Colonic mucosa (tissue), 4 donors: ENCODE results near the gene CAPS2. TPM values are rescaled to one million over a fixed set of nuclear protein-coding genes. Genes with fewer than 3 reads are reported as not detected.

ENCODE experiments used
- DNase-seq: peaks from one replicate; pipeline ENCODE4 v3.0.0-alpha.2; 2020
- H3K27ac ChIP-seq: fragments of 200-600 bp; one replicate; pipeline ENCODE4 v1.8.0; 2021
- H3K27me3 ChIP-seq: fragments of 200-600 bp; one replicate; pipeline ENCODE4 v1.8.0; 2021
- H3K36me3 ChIP-seq: fragments of 200-600 bp; one replicate; pipeline ENCODE4 v1.8.0; 2021
- H3K4me1 ChIP-seq: fragments of 200-600 bp; one replicate; pipeline ENCODE4 v1.8.0; 2021; ENCODE audit warnings: mild to moderate bottlenecking
- H3K4me3 ChIP-seq: fragments of 200-600 bp; one replicate; pipeline ENCODE4 v1.8.0; 2021
- H3K9ac ChIP-seq, 2 donors: one replicate each; pipeline ENCODE4 v1.7.0; 2013; ENCODE audit warnings: control low read depth in 2 of 2, low read depth in 2 of 2, low read length in 2 of 2
- H3K9me3 ChIP-seq: fragments of 200-600 bp; one replicate; pipeline ENCODE4 v1.8.0; 2021
- CTCF ChIP-seq: fragments of 200-600 bp; IDR thresholded peaks from one replicate; pipeline ENCODE4 v1.8.0; 2022; ENCODE audit warnings: antibody characterized with exemption, mild to moderate bottlenecking
- intact Hi-C: fragments of 100-400 bp; cut with DNase I; formaldehyde crosslinking; loops from one replicate; pipeline ENCODE4 v1.14.1; 2022
- total RNA-seq, 2 donors: library from RNA; stranded (reverse); fragmentation: NEBNext Ultra II Directional in 1 of 2; extraction: Animal tissue kit (Norgen Biotek cat#: 25700) in 1 of 2; gene quantifications; one replicate each; pipeline ENCODE4 v1.2.1, GENCODE V29; 2021
- donor health status: healthy.
- donor health status: DM: no; HTN: no; CAD: no.
- donor health status: DM: no; HTN: no; CAD: no.

CAPS2 gene
- total RNA-seq, 2 donors from 2014 or later, result 1.5 to 2.6 TPM

GRCh38 chr12:75323663-75324062 lies 6.5 kb downstream of the CAPS2 start:
- Histone ChIP-seq H3K27ac (no peak overlapping the region), H3K9me3 (no peaks in the 10 kb centered on the region), H3K4me3 (no peak overlapping the region), H3K4me1 (no peaks in the 10 kb centered on the region), H3K9ac (no peak overlapping the region), H3K27me3 (no peaks in the 10 kb centered on the region), H3K36me3 (no peaks in the 10 kb centered on the region)
- no peak for TF ChIP-seq CTCF
- no peak for DNase-seq
- intact Hi-C loops, result no loop called here

GRCh38 chr12:75322464-75322863 lies 7.7 kb downstream of the CAPS2 start:
- no peaks in the 10 kb centered on the region for H3K36me3 ChIP-seq
- H3K4me3 ChIP-seq, result no peak overlapping the region
- no peak for TF ChIP-seq CTCF
- DNase-seq, result no peak
- intact Hi-C loops, result no loop called here
- H3K9ac ChIP-seq, result no peak overlapping the region
- H3K9me3 ChIP-seq, result no peaks in the 10 kb centered on the region
- H3K27ac ChIP-seq, result no peak overlapping the region
- H3K27me3 ChIP-seq, result no peaks in the 10 kb centered on the region
- no peaks in the 10 kb centered on the region for H3K4me1 ChIP-seq

- intact Hi-C loops, result no loop called here
- no peaks in the 10 kb centered on the region for H3K36me3 ChIP-seq
- no peak for DNase-seq
- H3K27me3 ChIP-seq, result no peaks in the 10 kb centered on the region
- no peak for TF ChIP-seq CTCF
- no peak overlapping the region for H3K9ac ChIP-seq
- H3K4me3 ChIP-seq, result no peak overlapping the region
- no peaks in the 10 kb centered on the region for H3K4me1 ChIP-seq
- H3K27ac ChIP-seq, result no peak overlapping the region
- no peaks in the 10 kb centered on the region for H3K9me3 ChIP-seq
These were observed 12.3 kb downstream of the CAPS2 start for GRCh38 chr12:75317784-75318183.

- Histone ChIP-seq H3K27ac (no peak overlapping the region), H3K27me3 (no peaks in the 10 kb centered on the region), H3K4me1 (no peaks in the 10 kb centered on the region), H3K36me3 (no peaks in the 10 kb centered on the region), H3K9ac (no peak overlapping the region), H3K9me3 (no peaks in the 10 kb centered on the region), H3K4me3 (no peak overlapping the region)
- TF ChIP-seq CTCF, result no peak
- no peak for DNase-seq
- intact Hi-C loops, result no loop called here
These were observed 14.6 kb downstream of the CAPS2 start for GRCh38 chr12:75315518-75315917.

- DNase-seq, result no peak
- Histone ChIP-seq H3K4me3 (no peak overlapping the region), H3K9me3 (no peaks in the 10 kb centered on the region), H3K36me3 (no peaks in the 10 kb centered on the region), H3K27me3 (no peaks in the 10 kb centered on the region), H3K9ac (no peak overlapping the region), H3K4me1 (no peaks in the 10 kb centered on the region), H3K27ac (no peak overlapping the region)
- intact Hi-C loops, result no loop called here
- no peak for TF ChIP-seq CTCF
These were observed 18.8 kb downstream of the CAPS2 start for GRCh38 chr12:75311369-75311768.

GRCh38 chr12:75308279-75308678 lies 21.8 kb downstream of the CAPS2 start:
- Histone ChIP-seq H3K27me3 (no peaks in the 10 kb centered on the region), H3K36me3 (no peaks in the 10 kb centered on the region), H3K9me3 (no peaks in the 10 kb centered on the region), H3K27ac (no peak overlapping the region), H3K4me1 (no peaks in the 10 kb centered on the region), H3K4me3 (no peak overlapping the region), H3K9ac (no peak overlapping the region)
- TF ChIP-seq CTCF, result no peak
- intact Hi-C loops, result no loop called here
- DNase-seq, result no peak
